ENCODE results near the gene LRRC14B. TPM values are rescaled to one million over a fixed set of nuclear protein-coding genes. Genes with fewer than 3 reads are reported as not detected.

LRRC14B gene
- total RNA-seq, 1 experiment from 2014 or later = 0.82 TPM

DNA sequence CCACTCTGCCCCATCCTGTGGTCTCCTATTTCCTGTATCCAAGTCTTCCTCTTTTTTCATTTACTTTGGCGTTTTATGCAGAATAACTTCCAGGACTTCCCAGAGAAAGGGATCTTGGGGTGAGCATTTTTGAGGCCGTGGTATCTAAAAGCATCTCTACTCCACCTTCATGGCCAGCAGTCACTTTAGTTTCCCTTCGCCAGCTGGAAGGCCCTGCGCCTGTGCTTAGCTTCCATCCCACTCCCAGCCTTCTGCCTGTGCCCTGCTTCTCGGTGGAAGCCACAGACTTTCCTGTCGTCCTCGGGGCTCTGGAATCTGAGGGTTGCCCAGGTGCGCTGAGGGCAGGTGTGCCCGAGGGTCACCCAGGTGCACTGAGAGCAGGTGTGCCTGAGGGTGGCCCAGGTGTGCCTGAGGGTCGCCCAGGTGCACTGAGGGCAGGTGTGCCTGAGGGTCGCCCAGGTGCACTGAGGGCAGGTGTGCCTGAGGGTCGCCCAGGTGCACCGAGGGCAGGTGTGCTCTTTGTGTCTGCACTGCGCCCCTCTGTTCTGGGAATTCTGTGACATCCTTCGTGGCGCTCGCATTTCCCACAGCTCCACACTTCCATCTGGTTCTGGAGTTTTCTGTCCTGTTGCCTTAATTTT lies 32.4 kb upstream of the LRRC14B start:
- POLR2A ChIA-PET = no interaction called here
- H3K4me1 ChIP-seq (ENCODE audit: control insufficient read depth, insufficient read depth, low read length) = no peaks in the 10 kb centered on the region
- no peaks in the 10 kb centered on the region for H3K36me3 ChIP-seq (ENCODE audit: control insufficient read depth, insufficient read depth, low read length)
- in situ Hi-C loops (cut with HindIII; ENCODE audit: low pct_unique_long_range_greater_than_20kb, low sequenced_read_pairs) = no loop called here
- ATAC-seq (no peak), DNase-seq (ENCODE audit: low read depth, low spot score) (no peak)
- intact Hi-C loops (cut with micrococcal nuclease; ENCODE audit: unreplicated experiment) = no loop called here
- H3K27ac ChIP-seq (ENCODE audit: low read length) = no peak overlapping the region
- no TSS peak for BruUV-seq (replicated peaks)
- TF ChIP-seq, protein P1, sequence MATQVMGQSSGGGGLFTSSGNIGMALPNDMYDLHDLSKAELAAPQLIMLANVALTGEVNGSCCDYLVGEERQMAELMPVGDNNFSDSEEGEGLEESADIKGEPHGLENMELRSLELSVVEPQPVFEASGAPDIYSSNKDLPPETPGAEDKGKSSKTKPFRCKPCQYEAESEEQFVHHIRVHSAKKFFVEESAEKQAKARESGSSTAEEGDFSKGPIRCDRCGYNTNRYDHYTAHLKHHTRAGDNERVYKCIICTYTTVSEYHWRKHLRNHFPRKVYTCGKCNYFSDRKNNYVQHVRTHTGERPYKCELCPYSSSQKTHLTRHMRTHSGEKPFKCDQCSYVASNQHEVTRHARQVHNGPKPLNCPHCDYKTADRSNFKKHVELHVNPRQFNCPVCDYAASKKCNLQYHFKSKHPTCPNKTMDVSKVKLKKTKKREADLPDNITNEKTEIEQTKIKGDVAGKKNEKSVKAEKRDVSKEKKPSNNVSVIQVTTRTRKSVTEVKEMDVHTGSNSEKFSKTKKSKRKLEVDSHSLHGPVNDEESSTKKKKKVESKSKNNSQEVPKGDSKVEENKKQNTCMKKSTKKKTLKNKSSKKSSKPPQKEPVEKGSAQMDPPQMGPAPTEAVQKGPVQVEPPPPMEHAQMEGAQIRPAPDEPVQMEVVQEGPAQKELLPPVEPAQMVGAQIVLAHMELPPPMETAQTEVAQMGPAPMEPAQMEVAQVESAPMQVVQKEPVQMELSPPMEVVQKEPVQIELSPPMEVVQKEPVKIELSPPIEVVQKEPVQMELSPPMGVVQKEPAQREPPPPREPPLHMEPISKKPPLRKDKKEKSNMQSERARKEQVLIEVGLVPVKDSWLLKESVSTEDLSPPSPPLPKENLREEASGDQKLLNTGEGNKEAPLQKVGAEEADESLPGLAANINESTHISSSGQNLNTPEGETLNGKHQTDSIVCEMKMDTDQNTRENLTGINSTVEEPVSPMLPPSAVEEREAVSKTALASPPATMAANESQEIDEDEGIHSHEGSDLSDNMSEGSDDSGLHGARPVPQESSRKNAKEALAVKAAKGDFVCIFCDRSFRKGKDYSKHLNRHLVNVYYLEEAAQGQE (IDR thresholded peaks at IDR 0.05; ENCODE audit: insufficient read depth in 1 of 2, low read depth in 2 of 2, low read length in 1 of 2) = no peak
- TF ChIP-seq TCF7L2 (IDR thresholded peaks at IDR 0.05; ENCODE audit: low read depth, low read length) (no peak), POLR2AphosphoS5 (IDR thresholded peaks at IDR 0.05; ENCODE audit: low read depth, low read length) (no peak), SIN3A (IDR thresholded peaks at IDR 0.05; ENCODE audit: borderline replicate concordance, insufficient read depth, low read depth, low read length) (no peak)
- TF ChIP-seq, protein P2, sequence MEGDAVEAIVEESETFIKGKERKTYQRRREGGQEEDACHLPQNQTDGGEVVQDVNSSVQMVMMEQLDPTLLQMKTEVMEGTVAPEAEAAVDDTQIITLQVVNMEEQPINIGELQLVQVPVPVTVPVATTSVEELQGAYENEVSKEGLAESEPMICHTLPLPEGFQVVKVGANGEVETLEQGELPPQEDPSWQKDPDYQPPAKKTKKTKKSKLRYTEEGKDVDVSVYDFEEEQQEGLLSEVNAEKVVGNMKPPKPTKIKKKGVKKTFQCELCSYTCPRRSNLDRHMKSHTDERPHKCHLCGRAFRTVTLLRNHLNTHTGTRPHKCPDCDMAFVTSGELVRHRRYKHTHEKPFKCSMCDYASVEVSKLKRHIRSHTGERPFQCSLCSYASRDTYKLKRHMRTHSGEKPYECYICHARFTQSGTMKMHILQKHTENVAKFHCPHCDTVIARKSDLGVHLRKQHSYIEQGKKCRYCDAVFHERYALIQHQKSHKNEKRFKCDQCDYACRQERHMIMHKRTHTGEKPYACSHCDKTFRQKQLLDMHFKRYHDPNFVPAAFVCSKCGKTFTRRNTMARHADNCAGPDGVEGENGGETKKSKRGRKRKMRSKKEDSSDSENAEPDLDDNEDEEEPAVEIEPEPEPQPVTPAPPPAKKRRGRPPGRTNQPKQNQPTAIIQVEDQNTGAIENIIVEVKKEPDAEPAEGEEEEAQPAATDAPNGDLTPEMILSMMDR (IDR thresholded peaks at IDR 0.05) = no peak
- H3K9me3 ChIP-seq (ENCODE audit: control insufficient read depth, insufficient read depth, low read depth, low read length) = no peaks in the 10 kb centered on the region
- no peak overlapping the region for H3K4me3 ChIP-seq (ENCODE audit: low read depth in 2 of 2, low read length in 2 of 2)
- CTCF ChIA-PET = no interaction called here
- H3K27me3 ChIP-seq (ENCODE audit: control insufficient read depth, insufficient read depth, low read length) = no peaks in the 10 kb centered on the region

DNA sequence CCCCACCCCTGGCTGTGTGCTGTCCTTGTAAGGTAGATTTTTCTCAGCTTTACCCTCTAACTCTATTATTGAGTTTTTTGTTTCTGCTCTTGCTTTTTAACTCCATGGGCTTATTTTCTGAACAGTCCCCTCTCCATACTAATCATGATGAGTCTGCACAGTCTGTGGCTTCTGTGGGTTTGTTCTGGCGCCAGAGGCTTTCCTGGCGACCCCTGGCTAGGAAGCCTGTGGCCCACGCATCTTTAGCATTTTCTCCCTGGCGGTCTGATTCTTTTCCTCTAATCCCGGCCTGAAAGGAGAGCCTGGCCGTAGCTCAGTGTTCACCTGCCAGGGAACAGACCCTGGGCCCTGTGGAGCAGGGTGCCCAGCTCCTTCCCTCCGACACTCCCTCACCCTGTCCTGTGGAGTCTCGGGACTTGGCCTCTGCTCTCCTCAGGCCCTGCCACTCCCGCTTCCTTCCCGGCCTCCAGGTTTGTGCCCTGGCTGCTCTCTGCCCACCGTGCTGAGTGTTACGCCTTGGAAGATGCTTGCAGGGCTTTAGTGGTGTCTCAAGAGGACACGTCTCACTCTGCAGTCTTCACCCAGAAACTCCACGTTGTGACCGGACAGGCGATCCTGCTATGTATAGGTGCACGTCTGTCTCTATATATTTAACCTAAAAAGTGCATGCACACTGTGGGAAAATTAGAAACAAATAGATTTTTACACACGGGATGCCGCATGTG lies 31.7 kb upstream of the LRRC14B start:
- Histone ChIP-seq H3K9me3 (ENCODE audit: control insufficient read depth, insufficient read depth, low read depth, low read length) (no peaks in the 10 kb centered on the region), H3K27ac (ENCODE audit: low read length) (no peak overlapping the region), H3K4me3 (ENCODE audit: low read depth in 2 of 2, low read length in 2 of 2) (no peak overlapping the region), H3K4me1 (ENCODE audit: control insufficient read depth, insufficient read depth, low read length) (no peaks in the 10 kb centered on the region), H3K27me3 (ENCODE audit: control insufficient read depth, insufficient read depth, low read length) (no peaks in the 10 kb centered on the region), H3K36me3 (ENCODE audit: control insufficient read depth, insufficient read depth, low read length) (no peaks in the 10 kb centered on the region)
- ChIA-PET POLR2A (no interaction called here), CTCF (no interaction called here)
- TF ChIP-seq TCF7L2 (IDR thresholded peaks at IDR 0.05; ENCODE audit: low read depth, low read length) (no peak), SIN3A (IDR thresholded peaks at IDR 0.05; ENCODE audit: borderline replicate concordance, insufficient read depth, low read depth, low read length) (no peak), POLR2AphosphoS5 (IDR thresholded peaks at IDR 0.05; ENCODE audit: low read depth, low read length) (no peak)
- TF ChIP-seq, protein P2 (IDR thresholded peaks at IDR 0.05) = no peak
- TF ChIP-seq, protein P1 (IDR thresholded peaks at IDR 0.05; ENCODE audit: insufficient read depth in 1 of 2, low read depth in 2 of 2, low read length in 1 of 2) = no peak
- DNase-seq (ENCODE audit: low read depth, low spot score) (no peak), ATAC-seq (no peak)
- BruUV-seq (replicated peaks) = no TSS peak
- in situ Hi-C loops (cut with HindIII; ENCODE audit: low pct_unique_long_range_greater_than_20kb, low sequenced_read_pairs) = no loop called here
- intact Hi-C loops (cut with micrococcal nuclease; ENCODE audit: unreplicated experiment) = no loop called here
